Fibroblast of lung (primary cell): Measurements from ENCODE around the gene PPM1D. TPM values are rescaled to one million over a fixed set of nuclear protein-coding genes. Genes with fewer than 3 reads are reported as not detected.

ENCODE experiments used
- DNase-seq, 2 donors: peaks; one replicate each; pipeline versions ENCODE4 v3.0.0 to v3.0.0-alpha.2; 2010; ENCODE audit warnings: low read depth in 2 of 2
- H2AFZ ChIP-seq: 2 replicates; pipeline ENCODE4 v1.5.1; 2012; ENCODE audit warnings: low read length, control low read depth, inconsistent platforms
- H3K27ac ChIP-seq: 2 replicates; pipeline ENCODE4 v1.5.1; 2011; ENCODE audit warnings: low read length, control low read depth; ENCODE audit not compliant: insufficient read depth
- H3K27me3 ChIP-seq: 2 replicates; pipeline ENCODE4 v1.5.1; 2011; ENCODE audit warnings: mild to moderate bottlenecking, low read length; ENCODE audit not compliant: control insufficient read depth, insufficient read depth
- H3K36me3 ChIP-seq: 2 replicates; pipeline ENCODE4 v1.5.1; 2011; ENCODE audit warnings: low read length; ENCODE audit not compliant: control insufficient read depth, insufficient read depth
- H3K4me1 ChIP-seq: 2 replicates; pipeline ENCODE4 v1.5.1; 2011; ENCODE audit warnings: low read length; ENCODE audit not compliant: control insufficient read depth, insufficient read depth; ENCODE audit errors: extremely low read depth
- H3K4me2 ChIP-seq: 2 replicates; pipeline ENCODE4 v1.5.1; 2011; ENCODE audit warnings: low read length, control low read depth; ENCODE audit not compliant: insufficient read depth; ENCODE audit errors: extremely low read depth
- H3K4me3 ChIP-seq, 4 experiments: fragments of 200-600 bp in 1 of 4; sonication (generic) in 1 of 4; replicated peaks in 1 of 4; 2 replicates each; pipeline ENCODE4 v1.5.1; 2011 to 2016; ENCODE audit warnings: low read length in 4 of 4, low read depth in 3 of 4, mild to moderate bottlenecking in 3 of 4, control low read depth in 2 of 4, inconsistent platforms in 1 of 4, mixed read lengths in 1 of 4; ENCODE audit not compliant: insufficient read depth in 1 of 4; ENCODE audit errors: control extremely low read depth in 1 of 4
- H3K79me2 ChIP-seq: 2 replicates; pipeline ENCODE4 v1.5.1; 2012; ENCODE audit warnings: mild to moderate bottlenecking, low read length, inconsistent platforms; ENCODE audit not compliant: control insufficient read depth, insufficient read depth
- H3K9ac ChIP-seq: 2 replicates; pipeline ENCODE4 v1.5.1; 2011; ENCODE audit warnings: mild to moderate bottlenecking, low read length, control low read depth; ENCODE audit not compliant: insufficient read depth
- H3K9me3 ChIP-seq: 2 replicates; pipeline ENCODE4 v1.5.1; 2012; ENCODE audit warnings: low read depth, low read length; ENCODE audit not compliant: control insufficient read depth, insufficient read depth
- H4K20me1 ChIP-seq: 2 replicates; pipeline ENCODE4 v1.5.1; 2011; ENCODE audit warnings: low read length; ENCODE audit not compliant: control insufficient read depth, insufficient read depth; ENCODE audit errors: extremely low read depth
- CTCF ChIP-seq, 2 donors: IDR thresholded peaks in 1 of 2; conservative IDR thresholded peaks in 1 of 2; 1 replicate in 1 of 2; 2 replicates in 1 of 2; pipeline ENCODE4 v1.5.1; 2011 to 2012; ENCODE audit warnings: low read length in 2 of 2, control low read depth in 1 of 2, inconsistent platforms in 1 of 2, low read depth in 1 of 2, mild to moderate bottlenecking in 1 of 2
- EZH2 ChIP-seq: IDR thresholded peaks from 2 replicates; pipeline ENCODE4 v1.5.1; 2012; ENCODE audit warnings: low read length, control low read depth, mild to moderate bottlenecking; ENCODE audit errors: missing control alignments
- polyA plus RNA-seq, 2 donors: library from polyadenylated mRNA; depleted of rRNA in 1 of 2; stranded (reverse) in 1 of 2; unstranded in 1 of 2; fragments of >200 nt; gene quantifications; 2 replicates each; pipeline ENCODE4 v1.2.1, GENCODE V29; 2011 to 2012; ENCODE audit warnings: missing spikeins in 1 of 2
- total RNA-seq: library from RNA; depleted of rRNA; stranded (reverse); fragments of >200 nt; gene quantifications from 2 replicates; pipeline ENCODE4 v1.2.1, GENCODE V29; 2014

The PPM1D gene
- total and polyA plus RNA-seq, 2 donors (not counting 1 experiment from before 2014, with no cell fraction given): 6.8 to 12.4 TPM

GRCh38 chr17:60628252-60628889 lies 28.4 kb downstream of the PPM1D start:
- Histone ChIP-seq H3K27ac (no peak overlapping the region), H3K9me3 (no peaks in the 10 kb centered on the region), H3K4me2 (no peak overlapping the region), H3K79me2 (peaks cover 7% of the 10 kb centered on the region), H4K20me1 (no peaks in the 10 kb centered on the region), H2AFZ (no peak overlapping the region), H3K27me3 (no peaks in the 10 kb centered on the region), H3K4me3 (no peak overlapping the region), H3K36me3 (no peaks in the 10 kb centered on the region), H3K9ac (no peak overlapping the region), H3K4me1 (no peaks in the 10 kb centered on the region)
- DNase-seq: no peak
- TF ChIP-seq EZH2: no peak
- no peak for TF ChIP-seq CTCF (conservative IDR thresholded peaks at IDR 0.05 in 1 of 2, IDR thresholded peaks at IDR 0.05 in 1 of 2; ENCODE audit: low read depth in 1 of 2, low read length in 2 of 2)

GRCh38 chr17:60629120-60629519 lies 29.1 kb downstream of the PPM1D start:
- Histone ChIP-seq H3K79me2 (peaks cover 5% of the 10 kb centered on the region), H3K27me3 (no peaks in the 10 kb centered on the region), H3K4me2 (no peak overlapping the region), H3K27ac (no peak overlapping the region), H3K36me3 (no peaks in the 10 kb centered on the region), H3K4me3 (no peak overlapping the region), H3K9ac (no peak overlapping the region), H3K4me1 (no peaks in the 10 kb centered on the region), H3K9me3 (no peaks in the 10 kb centered on the region), H4K20me1 (no peaks in the 10 kb centered on the region), H2AFZ (no peak overlapping the region)
- TF ChIP-seq EZH2: no peak
- TF ChIP-seq CTCF (conservative IDR thresholded peaks at IDR 0.05 in 1 of 2, IDR thresholded peaks at IDR 0.05 in 1 of 2; ENCODE audit: low read depth in 1 of 2, low read length in 2 of 2): no peak
- no peak for DNase-seq

- Histone ChIP-seq H3K4me1 (no peaks in the 10 kb centered on the region), H4K20me1 (no peaks in the 10 kb centered on the region), H3K36me3 (no peaks in the 10 kb centered on the region), H3K9ac (no peak overlapping the region), H3K27me3 (no peaks in the 10 kb centered on the region), H2AFZ (no peak overlapping the region), H3K4me2 (no peak overlapping the region), H3K79me2 (peaks cover 5% of the 10 kb centered on the region), H3K9me3 (no peaks in the 10 kb centered on the region), H3K27ac (no peak overlapping the region), H3K4me3 (no peak overlapping the region)
- no peak for DNase-seq
- TF ChIP-seq CTCF (conservative IDR thresholded peaks at IDR 0.05 in 1 of 2, IDR thresholded peaks at IDR 0.05 in 1 of 2; ENCODE audit: low read depth in 1 of 2, low read length in 2 of 2) (no peak), EZH2 (no peak)
Observed at GRCh38 chr17:60630352-60630751, 30.4 kb downstream of the PPM1D start.
